K562 (cell line): ENCODE data around the gene DNAJA1.

Source experiments
- CTCF ChIP-seq, 3 experiments: IDR thresholded peaks in 2 of 3; conservative IDR thresholded peaks in 1 of 3; 2 replicates each; pipeline ENCODE4 v1.5.1; 2011 to 2012; ENCODE audit warnings: low read length in 3 of 3, mild to moderate bottlenecking in 3 of 3, control low read depth in 2 of 3, improper control_type of control experiment in 1 of 3, inconsistent platforms in 1 of 3, low read depth in 1 of 3, mixed read lengths in 1 of 3, moderate library complexity in 1 of 3; ENCODE audit not compliant: insufficient read depth in 2 of 3
- EZH2 ChIP-seq: IDR thresholded peaks from 2 replicates; pipeline ENCODE4 v1.6.1; 2012; ENCODE audit warnings: low read depth, mild to moderate bottlenecking, inconsistent platforms, low read length, borderline replicate concordance
- PHTF2 ChIP-seq: fragments of 250-450 bp; sonication (Bioruptor Pico); IDR thresholded peaks from 2 replicates; pipeline ENCODE4 v1.5.0; 2021; ENCODE audit warnings: mild to moderate bottlenecking
- SPI1 ChIP-seq: IDR thresholded peaks from 2 replicates; pipeline ENCODE4 v1.6.1; 2011; ENCODE audit warnings: low read depth, low read length, control low read depth, borderline replicate concordance
- SRSF9 ChIP-seq: fragments of 200-400 bp; formaldehyde crosslinking; IDR thresholded peaks from 2 replicates; pipeline ENCODE4 v1.6.1; 2017; ENCODE audit warnings: low read depth, low read length, borderline replicate concordance
- TAF1 ChIP-seq: IDR thresholded peaks from 2 replicates; pipeline ENCODE4 v1.6.1; 2011; ENCODE audit warnings: mild to moderate bottlenecking, low read length, moderate library complexity; ENCODE audit not compliant: insufficient read depth, control insufficient read depth, severe bottlenecking; ENCODE audit errors: extremely low read depth

DNA sequence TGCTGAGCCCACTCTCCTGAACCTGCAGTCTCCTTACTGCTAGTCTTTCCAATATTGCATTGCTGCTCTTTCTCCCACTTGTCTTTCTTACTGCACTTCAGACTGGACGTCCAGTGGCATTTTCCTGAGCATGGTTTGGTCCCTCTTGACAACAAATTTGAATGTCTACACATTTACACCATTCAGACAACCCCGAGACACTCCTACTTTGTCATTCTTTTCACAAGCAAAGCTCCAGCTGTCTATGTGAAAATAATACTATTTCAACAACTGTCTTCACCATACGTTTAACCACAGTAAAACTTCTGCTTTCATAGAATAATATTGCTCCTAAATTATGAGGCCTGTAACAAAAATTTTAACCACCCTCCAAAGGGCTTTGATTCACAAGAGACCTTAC lies 13.2 kb upstream of the DNAJA1 start:
- no peak for TF ChIP-seq SRSF9
- TF ChIP-seq CTCF (IDR thresholded peaks at IDR 0.05 in 2 of 3, conservative IDR thresholded peaks at IDR 0.05 in 1 of 3; ENCODE audit: insufficient read depth in 2 of 3, low read depth in 1 of 3, low read length in 3 of 3), result no peak
- no peak for TF ChIP-seq SPI1
- no peak for TF ChIP-seq PHTF2 (CRISPR knock-in tag)
- no peak for TF ChIP-seq TAF1
- TF ChIP-seq EZH2, result no peak
